CD14-positive monocyte (primary cell): ENCODE results near the gene DAPK2. TPM values are rescaled to one million over a fixed set of nuclear protein-coding genes. Genes with fewer than 3 reads are reported as not detected.

Source experiments
- DNase-seq, 3 donors: peaks; one replicate each; pipeline ENCODE4 v3.0.0-alpha.2; 2011 to 2022
- H2AFZ ChIP-seq: 2 replicates; pipeline ENCODE4 v1.6.0; 2012; ENCODE audit warnings: mild to moderate bottlenecking, low read depth, low read length, inconsistent platforms; ENCODE audit not compliant: insufficient read depth, poor library complexity, severe bottlenecking
- H3K27ac ChIP-seq, 2 donors: 1 replicate in 1 of 2; 2 replicates in 1 of 2; pipeline ENCODE4 v1.5.1; 2012 to 2013; ENCODE audit warnings: low read length in 2 of 2, control low read depth in 1 of 2, inconsistent platforms in 1 of 2, low read depth in 1 of 2, mild to moderate bottlenecking in 1 of 2
- H3K27me3 ChIP-seq, 2 donors: one replicate each; pipeline versions ENCODE4 v1.6.0 to v1.6.1; 2011 to 2013; ENCODE audit warnings: low read length in 2 of 2; ENCODE audit not compliant: control insufficient read depth in 2 of 2, insufficient read depth in 2 of 2
- H3K36me3 ChIP-seq, 2 donors: replicated peaks in 1 of 2; 1 replicate in 1 of 2; 2 replicates in 1 of 2; pipeline versions ENCODE4 v1.5.1 to v1.6.1; 2012 to 2013; ENCODE audit warnings: low read length in 2 of 2, control low read depth in 1 of 2, inconsistent platforms in 1 of 2, mild to moderate bottlenecking in 1 of 2; ENCODE audit not compliant: insufficient read depth in 2 of 2, control insufficient read depth in 1 of 2
- H3K4me1 ChIP-seq, 2 donors: 1 replicate in 1 of 2; 2 replicates in 1 of 2; pipeline versions ENCODE4 v1.5.1 to v1.6.1; 2012 to 2013; ENCODE audit warnings: low read length in 2 of 2, control low read depth in 1 of 2, inconsistent platforms in 1 of 2, mild to moderate bottlenecking in 1 of 2, moderate library complexity in 1 of 2; ENCODE audit not compliant: insufficient read depth in 2 of 2, control insufficient read depth in 1 of 2
- H3K4me2 ChIP-seq: replicated peaks from 2 replicates; pipeline ENCODE3; 2012; ENCODE audit warnings: low read length, moderate library complexity, mild to moderate bottlenecking; ENCODE audit not compliant: poor library complexity, severe bottlenecking; ENCODE audit errors: extremely low read depth
- H3K4me3 ChIP-seq, 3 experiments: fragments of 200-600 bp in 1 of 3; sonication (generic) in 1 of 3; replicated peaks in 1 of 3; 1 replicate in 2 of 3; 2 replicates in 1 of 3; pipeline ENCODE4 v1.5.1; 2011 to 2013; ENCODE audit warnings: low read length in 3 of 3, mild to moderate bottlenecking in 3 of 3, control low read depth in 2 of 3, low read depth in 2 of 3, inconsistent platforms in 1 of 3, moderate library complexity in 1 of 3
- H3K79me2 ChIP-seq: 2 replicates; pipeline ENCODE4 v1.6.0; 2012; ENCODE audit warnings: mild to moderate bottlenecking, control low read depth, inconsistent platforms, low read length, moderate library complexity; ENCODE audit not compliant: insufficient read depth
- H3K9ac ChIP-seq: 2 replicates; pipeline ENCODE4 v1.6.0; 2017; ENCODE audit warnings: low read length, mild to moderate bottlenecking; ENCODE audit not compliant: insufficient read depth, poor library complexity, severe bottlenecking
- H3K9me3 ChIP-seq, 2 donors: replicated peaks in 1 of 2; 1 replicate in 1 of 2; 2 replicates in 1 of 2; pipeline versions ENCODE4 v1.5.1 to v1.6.1; 2012 to 2013; ENCODE audit warnings: low read length in 2 of 2, control low read depth in 1 of 2; ENCODE audit not compliant: control insufficient read depth in 1 of 2, insufficient read depth in 1 of 2
- H4K20me1 ChIP-seq: 2 replicates; pipeline ENCODE4 v1.6.0; 2012; ENCODE audit warnings: mild to moderate bottlenecking, low read length, control low read depth, moderate library complexity; ENCODE audit not compliant: insufficient read depth
- H3K27ac Mint-ChIP-seq, 7 donors: one replicate each; pipeline ENCODE4 v1.8.0; 2020; ENCODE audit warnings: mild to moderate bottlenecking in 7 of 7, mixed read lengths in 7 of 7, moderate library complexity in 6 of 7, inconsistent platforms in 2 of 7
- H3K27me3 Mint-ChIP-seq, 3 donors: one replicate each; pipeline ENCODE4 v1.8.0; 2021 to 2022; ENCODE audit warnings: low read depth in 3 of 3, mild to moderate bottlenecking in 3 of 3, mixed read lengths in 3 of 3, moderate library complexity in 3 of 3, inconsistent platforms in 1 of 3
- H3K36me3 Mint-ChIP-seq, 2 donors: one replicate each; pipeline ENCODE4 v1.8.0; 2020; ENCODE audit warnings: mixed read lengths in 2 of 2, inconsistent platforms in 1 of 2, mild to moderate bottlenecking in 1 of 2
- H3K4me1 Mint-ChIP-seq: one replicate; pipeline ENCODE4 v1.8.0; 2020; ENCODE audit warnings: mild to moderate bottlenecking, mixed read lengths
- H3K4me3 Mint-ChIP-seq, 2 donors: one replicate each; pipeline ENCODE4 v1.8.0; 2020; ENCODE audit warnings: mild to moderate bottlenecking in 2 of 2, mixed read lengths in 2 of 2, moderate library complexity in 1 of 2
- H3K9me3 Mint-ChIP-seq, 7 donors: one replicate each; pipeline ENCODE4 v1.8.0; 2020 to 2022; ENCODE audit warnings: mixed read lengths in 7 of 7, mild to moderate bottlenecking in 6 of 7, moderate library complexity in 6 of 7, inconsistent platforms in 2 of 7
- whole genome bisulfite sequencing: methylation state at CpG from one replicate; pipeline ENCODE4 v1.1.5; 2013; ENCODE audit warnings: missing lambda C conversion rate; ENCODE audit not compliant: insufficient coverage; 5-methylcytosine and 5-hydroxymethylcytosine counted together
- intact Hi-C, 2 donors: fragments of 100-400 bp; cut with micrococcal nuclease; formaldehyde crosslinking; loops; one replicate each; pipeline versions ENCODE4 v1.15.0 to v1.15.1; 2023
- polyA plus RNA-seq, 3 donors: library from polyadenylated mRNA; depleted of rRNA in 1 of 3; unstranded in 2 of 3; stranded (reverse) in 1 of 3; fragments of 300-500 nt in 2 of 3; fragments of >200 nt in 1 of 3; fragmentation: Illumina TruSeq in 2 of 3; gene quantifications; 1 replicate in 2 of 3; 2 replicates in 1 of 3; pipeline ENCODE4 v1.2.3, GENCODE V29; 2012 to 2021
- TF ChIP-seq, protein P1 (sequence below): fragments of 200-600 bp; IDR thresholded peaks from one replicate; pipeline ENCODE4 v1.8.0; 2022; ENCODE audit warnings: antibody characterized with exemption, mild to moderate bottlenecking

Gene DAPK2
- polyA plus RNA-seq, 3 donors: 0.59 to 4.1 (median 2.1) TPM

DNA sequence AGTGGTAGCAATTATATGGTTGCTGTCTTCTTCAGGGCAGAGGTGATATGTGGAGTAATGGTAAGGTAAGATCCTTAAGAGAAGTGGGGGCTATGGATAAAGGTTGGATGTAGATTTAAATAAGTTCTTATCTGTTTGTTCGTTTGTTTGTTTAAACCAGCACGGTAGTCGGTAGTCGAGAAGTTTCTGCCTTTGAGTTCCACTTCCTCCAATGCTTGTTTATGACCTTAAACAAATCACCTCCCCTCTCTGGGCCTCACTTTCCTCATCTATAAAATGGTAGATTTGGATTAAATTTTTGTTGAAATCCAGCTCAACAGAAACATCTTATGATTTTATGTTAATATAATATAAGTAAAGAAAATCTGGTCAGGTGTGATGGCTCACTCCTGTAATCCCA lies 11.8 kb downstream of the DAPK2 start:
- H4K20me1 ChIP-seq: no peaks in the 10 kb centered on the region
- H3K27me3 ChIP-seq: no peaks in the 10 kb centered on the region
- no peaks in the 10 kb centered on the region for H3K36me3 ChIP-seq
- no peaks in the 10 kb centered on the region for H3K9me3 ChIP-seq
- Mint-ChIP-seq H3K36me3 (peaks cover 0 to 6% of the 10 kb centered on the region in 2 donors), H3K4me3 (peak overlapping the region in 1 of 2 donors; percentile 36), H3K4me1 (peaks cover 37% of the 10 kb centered on the region), H3K27me3 (peaks cover 2 to 6% (median 6%) of the 10 kb centered on the region in 3 donors), H3K27ac (no peak overlapping the region), H3K9me3 (peaks cover 0 to 3% (median 0%) of the 10 kb centered on the region in 7 donors)
- no peak overlapping the region for H3K27ac ChIP-seq
- TF ChIP-seq, protein P1, sequence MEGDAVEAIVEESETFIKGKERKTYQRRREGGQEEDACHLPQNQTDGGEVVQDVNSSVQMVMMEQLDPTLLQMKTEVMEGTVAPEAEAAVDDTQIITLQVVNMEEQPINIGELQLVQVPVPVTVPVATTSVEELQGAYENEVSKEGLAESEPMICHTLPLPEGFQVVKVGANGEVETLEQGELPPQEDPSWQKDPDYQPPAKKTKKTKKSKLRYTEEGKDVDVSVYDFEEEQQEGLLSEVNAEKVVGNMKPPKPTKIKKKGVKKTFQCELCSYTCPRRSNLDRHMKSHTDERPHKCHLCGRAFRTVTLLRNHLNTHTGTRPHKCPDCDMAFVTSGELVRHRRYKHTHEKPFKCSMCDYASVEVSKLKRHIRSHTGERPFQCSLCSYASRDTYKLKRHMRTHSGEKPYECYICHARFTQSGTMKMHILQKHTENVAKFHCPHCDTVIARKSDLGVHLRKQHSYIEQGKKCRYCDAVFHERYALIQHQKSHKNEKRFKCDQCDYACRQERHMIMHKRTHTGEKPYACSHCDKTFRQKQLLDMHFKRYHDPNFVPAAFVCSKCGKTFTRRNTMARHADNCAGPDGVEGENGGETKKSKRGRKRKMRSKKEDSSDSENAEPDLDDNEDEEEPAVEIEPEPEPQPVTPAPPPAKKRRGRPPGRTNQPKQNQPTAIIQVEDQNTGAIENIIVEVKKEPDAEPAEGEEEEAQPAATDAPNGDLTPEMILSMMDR: no peak
- H2AFZ ChIP-seq: no peak overlapping the region
- H3K4me3 ChIP-seq: no peak overlapping the region
- intact Hi-C loops: no loop called here
- no CpG with 5 or more reads among the region's 4 CpGs for WGBS
- no peak overlapping the region for H3K4me2 ChIP-seq
- peaks cover 14 to 21% of the 10 kb centered on the region in 2 donors for H3K4me1 ChIP-seq
- H3K79me2 ChIP-seq: no peaks in the 10 kb centered on the region
- no peak overlapping the region for H3K9ac ChIP-seq
- no peak for DNase-seq

DNA sequence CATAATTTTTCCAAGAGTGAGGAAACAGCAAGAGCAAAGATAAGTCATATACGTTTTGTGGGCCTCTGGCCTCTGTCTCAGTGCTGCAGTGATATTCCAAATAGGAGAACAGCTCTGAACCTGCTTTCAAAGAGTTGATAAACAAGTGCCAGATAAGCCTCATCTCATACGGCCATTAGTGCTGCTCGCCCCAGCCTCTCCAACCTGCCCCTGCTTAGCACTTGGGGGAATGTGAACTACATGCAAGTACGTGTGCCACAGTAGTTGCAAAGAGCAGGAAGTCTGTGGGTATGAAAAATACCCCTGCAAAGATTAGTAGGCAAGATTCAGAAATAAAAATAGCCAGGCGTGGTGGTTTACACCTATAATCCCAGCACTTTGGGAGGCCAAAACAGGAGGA lies 14.0 kb downstream of the DAPK2 start:
- Mint-ChIP-seq H3K9me3 (peaks cover 0 to 3% (median 0%) of the 10 kb centered on the region in 7 donors), H3K4me1 (peaks cover 18% of the 10 kb centered on the region), H3K36me3 (peaks cover 0 to 3% of the 10 kb centered on the region in 2 donors), H3K4me3 (no peak overlapping the region), H3K27ac (no peak overlapping the region), H3K27me3 (peaks cover 0 to 3% (median 2%) of the 10 kb centered on the region in 3 donors)
- no peak overlapping the region for H2AFZ ChIP-seq
- DNase-seq: no peak
- peaks cover 0 to 5% of the 10 kb centered on the region in 2 donors for H3K4me1 ChIP-seq
- no peaks in the 10 kb centered on the region for H3K27me3 ChIP-seq
- 44% methylated on average over 1 of the region's 5 CpGs for WGBS
- no peak overlapping the region for H3K4me3 ChIP-seq
- H3K9ac ChIP-seq: no peak overlapping the region
- no peaks in the 10 kb centered on the region for H3K79me2 ChIP-seq
- no peaks in the 10 kb centered on the region for H3K36me3 ChIP-seq
- no peaks in the 10 kb centered on the region for H4K20me1 ChIP-seq
- H3K4me2 ChIP-seq: no peak overlapping the region
- H3K27ac ChIP-seq: no peak overlapping the region
- TF ChIP-seq, protein P1: no peak
- H3K9me3 ChIP-seq: no peaks in the 10 kb centered on the region
- intact Hi-C loops: no loop called here
